ENCODE results near the gene MAGEB4. TPM values are rescaled to one million over a fixed set of nuclear protein-coding genes. Genes with fewer than 3 reads are reported as not detected.

The MAGEB4 gene
- total and polyA plus RNA-seq, 12 donors: not detected

DNA sequence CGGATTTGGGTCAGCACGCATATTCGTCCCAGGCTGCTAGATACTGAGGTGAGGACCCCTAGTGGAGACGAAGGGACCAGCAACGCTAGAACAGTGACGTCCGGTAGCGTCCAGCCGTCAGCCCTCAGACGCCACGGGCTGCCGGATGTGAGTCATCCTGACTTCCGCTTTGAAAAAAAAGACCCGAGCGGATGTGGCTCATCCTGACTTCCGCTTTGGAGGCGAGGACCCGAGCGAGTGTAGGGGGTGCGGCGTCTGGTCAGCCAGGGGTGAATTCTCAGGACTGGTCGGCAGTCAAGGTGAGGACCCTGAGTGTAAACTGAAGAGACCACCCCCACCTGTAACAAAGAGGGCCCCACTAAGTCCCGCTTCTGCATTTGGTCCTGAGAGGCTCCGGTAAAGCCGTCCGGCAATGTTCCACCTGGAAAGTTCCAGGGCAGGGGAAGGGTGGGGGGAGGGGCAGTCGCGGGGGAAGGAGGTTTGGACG lies 26.4 kb upstream of the MAGEB4 start, which contains the start of gene MAGEB2:
MAGEB2 (plus strand) TSS at position 207 of the 487 bp plus-strand sequence. CDS start 3,018 bp downstream, outside the sequence.
- no peaks in the 10 kb centered on the region for H3K4me1 ChIP-seq (replicated peaks in 1 of 2)
- H3K27ac ChIP-seq: no peak within 1 kb of the TSS
- intact Hi-C loops (cut with DNase I): no loop called here
- no peaks in the 10 kb centered on the region for H3K9me3 ChIP-seq (replicated peaks in 1 of 3)
- no peak for TF ChIP-seq CTCF (IDR thresholded peaks at IDR 0.05)
- TF ChIP-seq POLR2A (IDR thresholded peaks at IDR 0.05): no peak
- H3K36me3 ChIP-seq (replicated peaks in 1 of 2): no peaks in the 10 kb centered on the region
- WGBS, 4 donors: 87 to 94% (median 93%) methylated on average over 17 to 29 of the region's 29 CpGs
- H3K27me3 ChIP-seq: no peaks in the 10 kb centered on the region
- DNase-seq: no peak
- no peak within 1 kb of the TSS for H3K4me3 ChIP-seq

- WGBS, 4 donors: 29 to 65% (median 49%) methylated on average over 1 of the region's 1 CpG
- TF ChIP-seq CTCF (IDR thresholded peaks at IDR 0.05) (no peak), POLR2A (IDR thresholded peaks at IDR 0.05) (no peak)
- no peaks in the 10 kb centered on the region for H3K36me3 ChIP-seq (replicated peaks in 1 of 2)
- H3K27ac ChIP-seq: no peak overlapping the region
- H3K9me3 ChIP-seq (replicated peaks in 1 of 3): no peaks in the 10 kb centered on the region
- DNase-seq: no peak
- no peaks in the 10 kb centered on the region for H3K4me1 ChIP-seq (replicated peaks in 1 of 2)
- H3K4me3 ChIP-seq: no peak overlapping the region
- intact Hi-C loops (cut with DNase I): no loop called here
- H3K27me3 ChIP-seq: no peaks in the 10 kb centered on the region
Measured at GRCh38 chrX:30217465-30217864, 24.3 kb upstream of the MAGEB4 start.

- TF ChIP-seq CTCF (IDR thresholded peaks at IDR 0.05) (no peak), POLR2A (IDR thresholded peaks at IDR 0.05) (no peak)
- DNase-seq: no peak
- H3K4me3 ChIP-seq: no peak overlapping the region
- H3K27ac ChIP-seq: no peak overlapping the region
- H3K9me3 ChIP-seq (replicated peaks in 1 of 3): no peaks in the 10 kb centered on the region
- 73 to 87% (median 82%) methylated on average over 4 of the region's 4 CpGs for WGBS, 4 donors
- intact Hi-C loops (cut with DNase I): no loop called here
- no peaks in the 10 kb centered on the region for H3K36me3 ChIP-seq (replicated peaks in 1 of 2)
- no peaks in the 10 kb centered on the region for H3K4me1 ChIP-seq (replicated peaks in 1 of 2)
- no peaks in the 10 kb centered on the region for H3K27me3 ChIP-seq
Measured at GRCh38 chrX:30219372-30219771, 22.4 kb upstream of the MAGEB4 start.

DNA sequence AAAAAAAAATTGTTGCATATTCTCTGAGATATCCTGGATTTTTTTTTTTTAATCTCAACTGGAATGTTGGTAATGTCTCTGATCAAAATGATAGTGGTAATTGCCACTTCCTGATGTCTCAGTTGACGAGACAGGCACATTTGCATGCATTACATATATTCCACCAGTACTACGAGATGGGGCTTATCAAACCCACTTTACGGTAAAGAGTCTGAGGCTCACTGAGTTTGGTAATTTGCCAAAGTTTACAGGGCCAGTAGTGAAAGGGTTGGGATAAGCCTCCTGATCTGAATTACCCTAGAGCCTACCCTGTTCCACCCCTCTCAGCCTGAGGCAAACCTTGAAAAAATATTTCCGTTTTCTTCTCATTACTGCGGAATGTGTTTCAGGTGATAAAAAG lies 21.1 kb upstream of the MAGEB4 start:
- Histone ChIP-seq H3K27ac (no peak overlapping the region), H3K27me3 (no peaks in the 10 kb centered on the region), H3K36me3 (replicated peaks in 1 of 2) (no peaks in the 10 kb centered on the region), H3K4me3 (no peak overlapping the region), H3K9me3 (replicated peaks in 1 of 3) (no peaks in the 10 kb centered on the region), H3K4me1 (replicated peaks in 1 of 2) (no peaks in the 10 kb centered on the region)
- DNase-seq: no peak
- intact Hi-C loops (cut with DNase I): no loop called here
- TF ChIP-seq CTCF (IDR thresholded peaks at IDR 0.05) (no peak), POLR2A (IDR thresholded peaks at IDR 0.05) (no peak)
- 77 to 86% (median 81%) methylated on average over 5 of the region's 5 CpGs for WGBS, 4 donors
